WI38 (cell line): ENCODE results near the gene MAPRE2.

Source experiments
- H3K4me3 ChIP-seq: 2 replicates; pipeline ENCODE4 v1.5.1; 2011; ENCODE audit warnings: low read depth, mild to moderate bottlenecking, control low read depth, low read length
- TF ChIP-seq, protein P1 (sequence below): IDR thresholded peaks from 2 replicates; pipeline ENCODE4 v1.5.1; 2012; ENCODE audit warnings: low read depth, mild to moderate bottlenecking, control low read depth, low read length

MAPRE2 gene

GRCh38 chr18:35040988-35041814, at the start of gene MAPRE2:
MAPRE2 (plus strand) TSS chr18:35041413; CDS start chr18:35041540, 127 bp downstream.
- TF ChIP-seq, protein P1, sequence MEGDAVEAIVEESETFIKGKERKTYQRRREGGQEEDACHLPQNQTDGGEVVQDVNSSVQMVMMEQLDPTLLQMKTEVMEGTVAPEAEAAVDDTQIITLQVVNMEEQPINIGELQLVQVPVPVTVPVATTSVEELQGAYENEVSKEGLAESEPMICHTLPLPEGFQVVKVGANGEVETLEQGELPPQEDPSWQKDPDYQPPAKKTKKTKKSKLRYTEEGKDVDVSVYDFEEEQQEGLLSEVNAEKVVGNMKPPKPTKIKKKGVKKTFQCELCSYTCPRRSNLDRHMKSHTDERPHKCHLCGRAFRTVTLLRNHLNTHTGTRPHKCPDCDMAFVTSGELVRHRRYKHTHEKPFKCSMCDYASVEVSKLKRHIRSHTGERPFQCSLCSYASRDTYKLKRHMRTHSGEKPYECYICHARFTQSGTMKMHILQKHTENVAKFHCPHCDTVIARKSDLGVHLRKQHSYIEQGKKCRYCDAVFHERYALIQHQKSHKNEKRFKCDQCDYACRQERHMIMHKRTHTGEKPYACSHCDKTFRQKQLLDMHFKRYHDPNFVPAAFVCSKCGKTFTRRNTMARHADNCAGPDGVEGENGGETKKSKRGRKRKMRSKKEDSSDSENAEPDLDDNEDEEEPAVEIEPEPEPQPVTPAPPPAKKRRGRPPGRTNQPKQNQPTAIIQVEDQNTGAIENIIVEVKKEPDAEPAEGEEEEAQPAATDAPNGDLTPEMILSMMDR = no peak
- H3K4me3 ChIP-seq = peak within 1 kb of the TSS; percentile 93

- no peak overlapping the region for H3K4me3 ChIP-seq
- TF ChIP-seq, protein P1 = no peak
Observed at GRCh38 chr18:34991561-34991960, 49.7 kb upstream of the MAPRE2 start.

- no peak overlapping the region for H3K4me3 ChIP-seq
- TF ChIP-seq, protein P1 = no peak
Observed at GRCh38 chr18:34993289-34993688, 47.9 kb upstream of the MAPRE2 start.

- TF ChIP-seq, protein P1 = no peak
Observed at GRCh38 chr18:34995746-34996145, 45.5 kb upstream of the MAPRE2 start.

DNA sequence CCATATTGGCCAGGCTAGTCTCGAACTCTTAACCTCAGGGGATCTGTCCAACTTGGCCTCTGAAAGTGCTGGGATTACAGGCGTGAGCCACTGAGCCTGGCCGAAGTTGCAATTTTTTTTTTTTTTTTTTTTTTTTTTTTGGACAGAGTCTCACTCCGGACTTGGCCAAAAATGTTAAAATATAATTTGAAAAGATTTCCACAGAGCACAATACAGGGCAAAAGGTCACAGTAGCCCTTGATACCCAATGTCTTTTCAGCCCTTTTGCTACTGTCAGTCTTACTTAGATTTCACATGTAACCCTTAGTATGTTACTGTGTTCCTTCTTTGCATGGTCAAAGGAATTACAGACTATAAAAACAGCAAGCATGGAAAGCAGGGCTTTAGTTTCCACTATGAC, 42.6 kb upstream of the MAPRE2 start:
- TF ChIP-seq, protein P1 = no peak

More at GRCh38 chr18:34995746-34996145, 45.5 kb upstream of the MAPRE2 start:
- no peak overlapping the region for H3K4me3 ChIP-seq

GRCh38 chr18:34999756-35000289, 41.4 kb upstream of the MAPRE2 start:
- TF ChIP-seq, protein P1 = no peak
- H3K4me3 ChIP-seq = no peak overlapping the region

More for the DNA sequence above, 42.6 kb upstream of the MAPRE2 start:
- no peak overlapping the region for H3K4me3 ChIP-seq

GRCh38 chr18:35000457-35000856, 40.8 kb upstream of the MAPRE2 start:
- H3K4me3 ChIP-seq = no peak overlapping the region
- TF ChIP-seq, protein P1 = no peak
